NCI-H1092 treated with DMSO at 0.1 percent for 48 hours (cell line): ENCODE data around the gene SF3B1.
"Not testable (repeated sequence)": the region's sequence is repeated elsewhere in the genome, so short reads cannot be mapped to it uniquely, and the experiment has no call there.

Source experiments
- DNase-seq: peaks from one replicate; lab custom pipeline; 2025; lab: John Stamatoyannopoulos, UW

The SF3B1 gene, protein sequence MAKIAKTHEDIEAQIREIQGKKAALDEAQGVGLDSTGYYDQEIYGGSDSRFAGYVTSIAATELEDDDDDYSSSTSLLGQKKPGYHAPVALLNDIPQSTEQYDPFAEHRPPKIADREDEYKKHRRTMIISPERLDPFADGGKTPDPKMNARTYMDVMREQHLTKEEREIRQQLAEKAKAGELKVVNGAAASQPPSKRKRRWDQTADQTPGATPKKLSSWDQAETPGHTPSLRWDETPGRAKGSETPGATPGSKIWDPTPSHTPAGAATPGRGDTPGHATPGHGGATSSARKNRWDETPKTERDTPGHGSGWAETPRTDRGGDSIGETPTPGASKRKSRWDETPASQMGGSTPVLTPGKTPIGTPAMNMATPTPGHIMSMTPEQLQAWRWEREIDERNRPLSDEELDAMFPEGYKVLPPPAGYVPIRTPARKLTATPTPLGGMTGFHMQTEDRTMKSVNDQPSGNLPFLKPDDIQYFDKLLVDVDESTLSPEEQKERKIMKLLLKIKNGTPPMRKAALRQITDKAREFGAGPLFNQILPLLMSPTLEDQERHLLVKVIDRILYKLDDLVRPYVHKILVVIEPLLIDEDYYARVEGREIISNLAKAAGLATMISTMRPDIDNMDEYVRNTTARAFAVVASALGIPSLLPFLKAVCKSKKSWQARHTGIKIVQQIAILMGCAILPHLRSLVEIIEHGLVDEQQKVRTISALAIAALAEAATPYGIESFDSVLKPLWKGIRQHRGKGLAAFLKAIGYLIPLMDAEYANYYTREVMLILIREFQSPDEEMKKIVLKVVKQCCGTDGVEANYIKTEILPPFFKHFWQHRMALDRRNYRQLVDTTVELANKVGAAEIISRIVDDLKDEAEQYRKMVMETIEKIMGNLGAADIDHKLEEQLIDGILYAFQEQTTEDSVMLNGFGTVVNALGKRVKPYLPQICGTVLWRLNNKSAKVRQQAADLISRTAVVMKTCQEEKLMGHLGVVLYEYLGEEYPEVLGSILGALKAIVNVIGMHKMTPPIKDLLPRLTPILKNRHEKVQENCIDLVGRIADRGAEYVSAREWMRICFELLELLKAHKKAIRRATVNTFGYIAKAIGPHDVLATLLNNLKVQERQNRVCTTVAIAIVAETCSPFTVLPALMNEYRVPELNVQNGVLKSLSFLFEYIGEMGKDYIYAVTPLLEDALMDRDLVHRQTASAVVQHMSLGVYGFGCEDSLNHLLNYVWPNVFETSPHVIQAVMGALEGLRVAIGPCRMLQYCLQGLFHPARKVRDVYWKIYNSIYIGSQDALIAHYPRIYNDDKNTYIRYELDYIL

GRCh38 chr2:197434541-197435513 lies at the start of gene SF3B1:
TSS of gene SF3B1 (minus strand) at chr2:197435028. CDS start at chr2:197434999, 29 bp downstream.
- peak; percentile 91 for DNase-seq

- DNase-seq: not testable (repeated sequence)
These were observed 49.4 kb upstream of the SF3B1 start for GRCh38 chr2:197484248-197484647.

DNA sequence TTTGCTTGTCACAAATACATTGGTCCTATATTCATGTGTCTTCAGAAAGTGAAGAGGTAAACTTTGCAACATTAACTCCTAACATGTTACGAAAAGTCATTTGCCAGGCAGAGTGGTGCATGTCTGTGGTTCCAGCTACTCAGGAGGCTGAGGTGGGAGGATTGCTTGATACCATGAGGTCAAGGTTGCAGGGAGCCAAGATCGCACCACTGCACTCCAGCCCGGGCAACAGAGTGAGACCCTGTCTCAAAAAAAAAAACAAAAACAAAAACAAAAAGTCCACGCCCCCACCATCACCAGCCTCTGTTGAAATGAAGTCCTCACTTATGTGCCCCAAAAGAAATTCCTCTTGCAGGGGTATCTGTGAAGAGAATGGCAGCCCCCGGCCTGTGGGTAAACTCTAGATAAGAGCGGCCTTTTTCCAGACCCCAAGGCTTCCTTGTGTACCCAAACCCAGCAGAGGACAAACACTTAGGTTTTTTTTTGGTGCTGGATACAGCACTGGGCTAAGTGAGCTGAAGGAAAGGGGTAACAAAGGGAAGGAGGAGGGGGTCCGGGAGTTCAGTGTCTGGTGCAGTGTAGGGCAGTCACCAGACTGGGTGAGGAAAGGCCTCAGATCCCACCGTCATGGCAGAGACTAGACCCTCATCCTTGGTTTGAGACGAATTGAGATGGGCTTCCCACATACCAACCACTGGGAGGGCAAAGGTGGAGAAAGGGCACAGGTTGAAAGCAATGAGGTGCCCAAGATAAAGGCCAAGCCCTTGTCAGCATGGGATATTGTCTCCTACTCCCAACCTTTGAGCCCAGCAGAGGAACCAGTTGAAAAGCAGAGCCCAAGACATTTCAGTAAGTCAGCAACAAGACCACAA lies 45.6 kb upstream of the SF3B1 start:
- DNase-seq: no peak

- no peak for DNase-seq
These were observed 43.0 kb upstream of the SF3B1 start for GRCh38 chr2:197477797-197478196.

DNA sequence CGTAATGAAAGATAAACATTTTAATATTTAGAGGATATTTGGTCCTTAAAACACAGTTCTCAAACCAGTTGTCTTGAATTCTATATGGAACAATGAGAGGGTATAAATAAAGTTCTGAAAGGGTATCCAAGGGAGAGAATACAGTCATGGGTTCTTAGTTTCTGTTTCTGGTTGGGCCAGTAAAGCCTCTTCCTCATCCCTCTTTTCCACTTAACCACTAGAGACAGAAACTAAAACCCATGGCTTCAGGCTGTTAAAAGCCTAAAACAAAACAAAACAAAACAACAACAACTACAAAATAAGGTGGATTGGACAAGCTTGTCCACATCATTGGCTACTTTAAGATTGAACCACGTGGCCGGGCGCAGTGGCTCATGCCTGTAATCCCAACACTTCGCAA lies 37.3 kb upstream of the SF3B1 start:
- no peak for DNase-seq

GRCh38 chr2:197464175-197464574 lies 29.3 kb upstream of the SF3B1 start:
- no peak for DNase-seq

DNA sequence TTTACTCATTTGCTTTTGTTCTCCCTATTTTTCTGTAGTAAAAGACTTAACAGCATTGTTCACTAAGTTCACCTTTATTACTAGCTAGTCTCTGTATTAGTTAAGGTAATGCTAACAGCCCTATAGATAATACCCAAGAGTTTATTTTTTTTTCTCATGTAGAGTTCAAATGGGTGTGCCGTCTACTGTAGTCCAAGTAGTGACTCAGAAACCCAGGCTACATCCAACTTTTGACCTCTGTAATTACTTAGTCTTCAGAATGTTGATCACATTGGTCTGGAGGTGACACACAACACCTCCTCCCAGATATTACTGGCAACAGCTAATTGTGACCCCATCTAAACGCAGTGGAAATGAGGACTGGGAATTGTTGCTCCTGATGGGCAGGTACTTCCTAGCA lies 26.2 kb upstream of the SF3B1 start:
- DNase-seq: no peak

GRCh38 chr2:197460649-197461048 lies 25.8 kb upstream of the SF3B1 start:
- no peak for DNase-seq

DNA sequence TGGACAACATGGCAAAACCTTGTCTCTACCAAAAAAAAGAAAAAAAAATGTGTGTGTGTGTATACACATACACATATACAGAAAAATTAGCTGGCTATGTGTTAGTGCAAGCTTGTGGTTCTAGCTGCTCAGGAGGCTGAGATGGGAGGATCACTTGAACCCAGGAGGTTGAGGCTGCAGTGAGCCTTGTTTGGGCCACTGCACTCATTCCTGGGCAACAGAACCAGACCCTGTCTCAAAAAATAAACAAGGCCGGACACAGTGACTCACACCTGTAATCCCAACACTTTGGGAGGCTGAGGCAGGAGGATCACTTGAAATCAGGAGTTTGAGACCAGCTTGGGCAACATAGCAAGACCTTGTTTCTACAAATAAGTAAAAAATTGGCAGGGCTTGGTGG lies 20.6 kb upstream of the SF3B1 start:
- DNase-seq: no peak

DNA sequence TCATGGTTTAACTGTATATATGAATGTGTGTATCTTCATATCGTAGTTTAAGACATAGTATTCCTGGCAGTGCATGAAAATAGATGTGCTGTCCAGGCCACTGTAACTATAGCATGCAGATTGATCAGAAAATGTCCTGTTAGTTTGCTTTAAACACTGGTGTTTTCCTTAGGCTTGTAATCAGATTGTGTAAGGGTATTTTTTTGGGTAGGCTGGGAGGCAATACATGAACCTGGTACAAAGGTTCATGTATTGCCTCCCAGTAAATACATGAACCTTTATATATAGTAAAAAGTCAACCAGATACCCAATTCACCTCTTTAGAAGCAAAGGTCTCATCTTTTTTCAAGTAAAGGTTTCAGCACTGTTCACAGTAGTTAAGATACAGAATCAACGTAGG lies 20.1 kb upstream of the SF3B1 start:
- no peak for DNase-seq

GRCh38 chr2:197453914-197454398 lies 19.1 kb upstream of the SF3B1 start:
- no peak for DNase-seq

DNA sequence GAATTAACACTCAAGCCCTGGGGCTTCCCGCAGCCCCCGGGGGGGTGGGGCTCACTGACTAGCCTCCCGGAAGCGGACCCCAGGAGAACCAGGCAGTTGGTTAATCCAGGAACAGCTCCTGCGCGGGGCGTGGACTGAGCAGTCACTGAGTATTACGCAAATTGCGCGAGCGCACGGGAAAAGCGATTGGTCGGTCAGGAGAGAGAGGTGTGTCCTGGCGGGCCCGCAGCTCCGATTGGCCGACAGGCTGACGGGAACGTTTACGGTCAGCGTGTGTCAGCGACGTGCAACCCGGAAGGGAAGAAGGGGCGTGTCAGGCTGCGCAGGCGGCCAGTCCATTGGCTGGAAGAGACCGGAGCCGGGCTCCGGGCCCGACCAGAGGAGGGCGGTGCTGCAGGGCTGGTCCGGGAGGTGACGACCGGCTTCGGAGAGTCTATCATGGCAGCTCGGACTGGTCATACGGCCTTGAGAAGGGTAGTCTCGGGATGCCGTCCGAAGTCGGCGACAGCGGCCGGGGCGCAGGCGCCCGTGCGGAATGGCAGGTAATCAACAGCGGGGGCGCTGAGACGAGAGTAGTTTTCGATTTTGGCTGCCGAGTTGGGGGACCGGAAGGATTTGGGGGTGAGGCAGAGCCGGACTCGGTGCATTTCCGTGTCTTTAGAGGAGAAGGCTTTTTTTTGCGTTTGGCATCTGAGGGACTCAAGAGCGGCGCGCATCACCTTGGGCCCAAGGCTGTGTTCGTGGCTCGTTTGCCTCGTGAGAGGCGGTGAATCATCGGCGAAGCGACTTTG lies 18.5 kb upstream of the SF3B1 start, which contains the start of gene COQ10B:
Gene COQ10B (plus strand): TSS at position 430 of the 791 bp plus-strand sequence. CDS start 9 bp downstream, at position 439.
- peak; percentile 97 for DNase-seq

GRCh38 chr2:197452754-197453122 lies 17.9 kb upstream of the SF3B1 start:
- no peak for DNase-seq

- peak; percentile 0 for DNase-seq
These were observed 16.1 kb upstream of the SF3B1 start for GRCh38 chr2:197450935-197451358.

DNA sequence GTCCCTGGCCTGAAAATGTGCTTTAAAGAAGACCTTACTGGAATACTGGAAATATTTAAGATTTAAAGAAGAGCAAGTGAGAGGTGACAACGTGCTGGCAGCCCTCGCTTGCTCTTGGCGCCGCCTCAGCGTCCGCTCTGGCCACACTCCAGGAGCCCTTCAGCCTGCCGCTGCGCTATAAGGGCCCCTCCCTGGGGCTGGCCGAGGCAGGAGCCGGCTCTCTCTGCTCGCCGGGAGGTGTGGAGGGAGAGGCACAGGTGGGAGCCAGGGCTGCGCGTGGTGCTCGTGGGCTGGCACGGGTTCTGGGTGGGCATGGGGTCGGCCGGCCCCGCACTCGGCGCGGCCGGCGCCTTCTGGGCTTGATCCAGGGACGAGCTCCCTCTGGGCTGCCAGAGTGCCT lies 15.6 kb upstream of the SF3B1 start:
- DNase-seq: peak; percentile 18

GRCh38 chr2:197446844-197447243 lies 12.0 kb upstream of the SF3B1 start:
- DNase-seq: no peak

- no peak for DNase-seq
These were observed 10.9 kb upstream of the SF3B1 start for GRCh38 chr2:197445746-197446145.

DNA sequence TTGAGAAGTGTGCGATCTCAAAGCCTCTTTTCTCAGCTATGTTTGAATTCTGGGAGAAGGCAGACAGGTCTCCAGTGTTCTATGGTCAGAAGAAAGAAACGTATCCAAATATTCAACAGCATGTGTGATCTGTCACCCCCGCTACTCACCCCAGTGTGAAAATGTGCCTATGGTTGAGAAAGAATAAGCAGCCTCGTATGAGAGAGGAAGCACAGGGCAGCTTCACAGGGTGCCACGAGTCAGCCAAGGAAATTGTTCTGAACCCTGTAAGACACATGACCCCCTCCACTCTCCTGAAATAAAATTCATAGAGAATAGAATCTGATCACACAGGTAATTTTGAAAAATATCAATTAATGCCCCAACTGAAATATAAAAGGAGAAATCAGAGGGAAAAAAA lies 8.0 kb upstream of the SF3B1 start:
- no peak for DNase-seq

DNA sequence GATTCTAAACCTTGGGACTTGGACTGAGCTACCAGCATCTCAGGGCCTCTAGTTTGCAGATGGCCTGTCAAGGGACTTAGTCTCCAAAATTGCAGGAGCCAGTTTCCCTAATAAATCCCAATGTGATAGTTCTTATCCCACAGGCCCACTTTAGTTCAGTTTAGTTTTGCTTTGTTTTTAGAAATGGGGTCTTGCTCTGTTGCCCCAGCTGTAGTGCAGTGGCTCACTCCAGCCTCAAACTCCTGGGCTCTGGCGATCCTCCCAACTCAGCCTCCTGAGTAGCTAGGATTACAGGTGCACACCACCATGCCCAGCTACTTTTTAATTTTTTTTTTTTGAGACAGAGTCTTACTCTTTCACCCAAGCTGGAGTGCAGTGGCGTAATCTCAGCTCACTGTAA lies 2.6 kb upstream of the SF3B1 start:
- DNase-seq: no peak
